IMR-90 (cell line): ENCODE results near the gene ADAMTSL1. TPM values are rescaled to one million over a fixed set of nuclear protein-coding genes. Genes with fewer than 3 reads are reported as not detected.

Experiments used
- ATAC-seq: fragments of 200-7000 bp; cut with Tn5 transposase; 2 replicates; pipeline ENCODE4 v1.9.1; 2020; ENCODE audit warnings: low read depth, mild to moderate bottlenecking, moderate library complexity
- BruUV-seq: library from RNA; stranded (reverse); fragments of 400-500 nt; replicated peaks from 2 replicates; lab custom pipeline; 2021; lab: Mats Ljungman, UMichigan
- CTCF ChIA-PET: fragments of 300-600 bp; formaldehyde crosslinking; extraction: SDS; loops from one replicate; lab custom pipeline; 2021; ENCODE audit warnings: antibody characterized with exemption; lab: Yijun Ruan, JAX
- POLR2A ChIA-PET: fragments of 300-600 bp; sonication (Branson Sonifier 250); formaldehyde crosslinking; loops from one replicate; lab custom pipeline; 2022; ENCODE audit warnings: antibody characterized with exemption; ENCODE audit not compliant: unreplicated experiment; lab: Charles Lee
- DNase-seq: peaks from one replicate; pipeline ENCODE4 v3.0.0; 2013
- H2AFZ ChIP-seq: replicated peaks from 2 replicates; pipeline ENCODE3; 2013; ENCODE audit warnings: low read length, mild to moderate bottlenecking; ENCODE audit not compliant: poor library complexity
- H2AK5ac ChIP-seq: 2 replicates; pipeline ENCODE4 v1.6.1; 2013; ENCODE audit warnings: low read depth, low read length, inconsistent platforms
- H2AK9ac ChIP-seq: replicated peaks from 2 replicates; pipeline ENCODE3; 2013; ENCODE audit warnings: mild to moderate bottlenecking, low read depth, low read length, moderate library complexity; ENCODE audit not compliant: poor library complexity
- H2BK120ac ChIP-seq: 2 replicates; pipeline ENCODE4 v1.6.1; 2013; ENCODE audit warnings: low read depth, low read length, inconsistent platforms
- H2BK15ac ChIP-seq: 3 replicates; pipeline ENCODE4 v1.6.1; 2013; ENCODE audit warnings: low read depth, low read length, inconsistent platforms
- H2BK20ac ChIP-seq: 2 replicates; pipeline ENCODE4 v1.6.1; 2013; ENCODE audit warnings: low read depth, mild to moderate bottlenecking, inconsistent platforms, low read length, moderate library complexity
- H2BK5ac ChIP-seq: 2 replicates; pipeline ENCODE4 v1.6.1; 2013; ENCODE audit warnings: mild to moderate bottlenecking, low read depth, low read length, inconsistent platforms; ENCODE audit not compliant: poor library complexity, severe bottlenecking
- H3K14ac ChIP-seq: replicated peaks from 2 replicates; pipeline ENCODE4 v1.6.1; 2013; ENCODE audit warnings: low read depth, low read length, inconsistent platforms
- H3K18ac ChIP-seq: 2 replicates; pipeline ENCODE4 v1.6.1; 2013; ENCODE audit warnings: low read depth, low read length, control low read depth
- H3K23ac ChIP-seq: 2 replicates; pipeline ENCODE4 v1.6.1; 2013; ENCODE audit warnings: low read depth, low read length, inconsistent platforms
- H3K27ac ChIP-seq: 2 replicates; pipeline ENCODE4 v1.5.1; 2013; ENCODE audit warnings: mild to moderate bottlenecking, control low read depth, low read length; ENCODE audit not compliant: insufficient read depth
- H3K27me3 ChIP-seq: 2 replicates; pipeline ENCODE4 v1.6.1; 2013; ENCODE audit warnings: low read length; ENCODE audit not compliant: control insufficient read depth, insufficient read depth
- H3K36me3 ChIP-seq: 2 replicates; pipeline ENCODE4 v1.6.1; 2013; ENCODE audit warnings: low read length, mixed read lengths; ENCODE audit not compliant: control insufficient read depth, insufficient read depth
- H3K4ac ChIP-seq: 2 replicates; pipeline ENCODE4 v1.6.1; 2013; ENCODE audit warnings: low read depth, low read length, inconsistent platforms
- H3K4me1 ChIP-seq: 2 replicates; pipeline ENCODE4 v1.6.1; 2013; ENCODE audit warnings: low read length, mixed read lengths; ENCODE audit not compliant: control insufficient read depth, insufficient read depth
- H3K4me2 ChIP-seq: 2 replicates; pipeline ENCODE4 v1.6.1; 2013; ENCODE audit warnings: low read depth, mild to moderate bottlenecking, control low read depth, low read length, moderate library complexity
- H3K4me3 ChIP-seq: 2 replicates; pipeline ENCODE4 v1.5.1; 2013; ENCODE audit warnings: low read depth, mild to moderate bottlenecking, control low read depth, low read length, moderate library complexity; ENCODE audit not compliant: insufficient read depth
- H3K56ac ChIP-seq: 2 replicates; pipeline ENCODE4 v1.6.1; 2013; ENCODE audit warnings: low read length, inconsistent platforms; ENCODE audit not compliant: insufficient read depth; ENCODE audit errors: extremely low read depth
- H3K79me1 ChIP-seq, 2 experiments: 2 replicates each; pipeline ENCODE4 v1.6.1; 2013; ENCODE audit warnings: low read length in 2 of 2, inconsistent platforms in 1 of 2, low read depth in 1 of 2
- H3K9ac ChIP-seq: 2 replicates; pipeline ENCODE4 v1.6.1; 2013; ENCODE audit warnings: low read depth, low read length, control low read depth
- H3K9me1 ChIP-seq: 2 replicates; pipeline ENCODE4 v1.6.1; 2013; ENCODE audit warnings: low read length, inconsistent platforms; ENCODE audit not compliant: insufficient read depth
- H3K9me3 ChIP-seq: 2 replicates; pipeline ENCODE4 v1.6.1; 2013; ENCODE audit warnings: low read length; ENCODE audit not compliant: control insufficient read depth, insufficient read depth
- H4K20me1 ChIP-seq: 2 replicates; pipeline ENCODE4 v1.6.1; 2013; ENCODE audit warnings: low read length, inconsistent platforms; ENCODE audit not compliant: insufficient read depth
- H4K5ac ChIP-seq: 2 replicates; pipeline ENCODE4 v1.6.1; 2013; ENCODE audit warnings: mild to moderate bottlenecking, low read depth, low read length, control low read depth
- H4K8ac ChIP-seq, 2 experiments: 2 replicates each; pipeline ENCODE4 v1.6.1; 2013; ENCODE audit warnings: low read depth in 2 of 2, low read length in 2 of 2, control low read depth in 1 of 2, inconsistent platforms in 1 of 2
- H4K91ac ChIP-seq: 2 replicates; pipeline ENCODE4 v1.6.1; 2013; ENCODE audit warnings: low read depth, low read length, inconsistent platforms; ENCODE audit not compliant: insufficient read depth
- BHLHE40 ChIP-seq: fragments of 150-350 bp; IDR thresholded peaks from 2 replicates; pipeline ENCODE4 v1.6.1; 2016; ENCODE audit warnings: mild to moderate bottlenecking, low read depth, low read length
- CEBPB ChIP-seq: IDR thresholded peaks from 2 replicates; pipeline ENCODE4 v1.6.1; 2012; ENCODE audit warnings: low read depth, low read length, improper control_type of control experiment
- CHD1 ChIP-seq: IDR thresholded peaks from 2 replicates; pipeline ENCODE4 v1.6.1; 2012; ENCODE audit warnings: low read depth, low read length, improper control_type of control experiment
- ELK1 ChIP-seq: fragments of 150-350 bp; IDR thresholded peaks from 2 replicates; pipeline ENCODE4 v1.6.1; 2016; ENCODE audit warnings: low read depth, mild to moderate bottlenecking, low read length, moderate library complexity, borderline replicate concordance
- FOS ChIP-seq: fragments of 150-350 bp; IDR thresholded peaks from 2 replicates; pipeline ENCODE4 v1.6.1; 2016; ENCODE audit warnings: low read depth, low read length
- MAFK ChIP-seq: IDR thresholded peaks from 2 replicates; pipeline ENCODE4 v1.6.1; 2012; ENCODE audit warnings: low read depth, low read length, improper control_type of control experiment
- MAZ ChIP-seq: IDR thresholded peaks from 2 replicates; pipeline ENCODE4 v1.6.1; 2012; ENCODE audit warnings: low read depth, mild to moderate bottlenecking, low read length, improper control_type of control experiment, moderate library complexity, borderline replicate concordance
- MXI1 ChIP-seq: IDR thresholded peaks from 2 replicates; pipeline ENCODE4 v1.6.1; 2012; ENCODE audit warnings: low read depth, mild to moderate bottlenecking, low read length, moderate library complexity, borderline replicate concordance
- NFE2L2 ChIP-seq: fragments of 150-350 bp; IDR thresholded peaks from 2 replicates; pipeline ENCODE4 v1.6.1; 2016; ENCODE audit warnings: low read depth, mild to moderate bottlenecking, low read length
- POLR2A ChIP-seq: IDR thresholded peaks from 2 replicates; pipeline ENCODE4 v1.6.1; 2012; ENCODE audit warnings: mild to moderate bottlenecking, low read depth, low read length
- RAD21 ChIP-seq: IDR thresholded peaks from 2 replicates; pipeline ENCODE4 v1.6.1; 2012; ENCODE audit warnings: low read length, improper control_type of control experiment
- RCOR1 ChIP-seq: IDR thresholded peaks from 2 replicates; pipeline ENCODE4 v1.6.1; 2012; ENCODE audit warnings: mild to moderate bottlenecking, low read length, improper control_type of control experiment; ENCODE audit not compliant: insufficient replicate concordance
- RFX5 ChIP-seq: IDR thresholded peaks from 2 replicates; pipeline ENCODE4 v1.8.0; 2012; ENCODE audit warnings: low read depth, mild to moderate bottlenecking, low read length, moderate library complexity
- WGBS, 2 experiments: methylation state at CpG; one replicate each; pipeline versions ENCODE4 v1.1.5 to v1.1.7; 2013; ENCODE audit warnings: missing lambda C conversion rate in 2 of 2; ENCODE audit not compliant: insufficient read length in 1 of 2; ENCODE audit errors: extremely low coverage in 2 of 2; 5-methylcytosine and 5-hydroxymethylcytosine counted together
- dilution Hi-C: fragments of 300-500 bp; cut with HindIII; formaldehyde crosslinking; loops from one replicate; pipeline ENCODE4 v1.14.3; 2018; ENCODE audit warnings: low sequenced_read_pairs; ENCODE audit not compliant: unreplicated experiment
- in situ Hi-C: fragments of 300-500 bp; cut with MboI; formaldehyde crosslinking; loops from 3 replicates; pipeline ENCODE4 v1.14.3; 2019; ENCODE audit warnings: low sequenced_read_pairs, inconsistent platforms, mixed read lengths
- intact Hi-C: fragments of 100-400 bp; cut with micrococcal nuclease; formaldehyde crosslinking; loops from 2 replicates; pipeline ENCODE4 v1.10.0; 2022
- polyA plus RNA-seq, 3 experiments: library from polyadenylated mRNA; depleted of rRNA; stranded (reverse); fragments of >200 nt; gene quantifications; 2 replicates each; pipeline ENCODE4 v1.2.3, GENCODE V29; 2012; ENCODE audit warnings: low replicate concordance in 1 of 3
- total RNA-seq: library from RNA; depleted of rRNA; stranded (reverse); fragments of >200 nt; gene quantifications from 2 replicates; pipeline ENCODE4 v1.2.3, GENCODE V29; 2012
- TF ChIP-seq, protein P1 (sequence below): fragments of 150-350 bp; IDR thresholded peaks from 2 replicates; pipeline ENCODE4 v1.6.1; 2017; ENCODE audit warnings: mild to moderate bottlenecking, antibody characterized with exemption, low read length, low read depth
- TF ChIP-seq, protein P2 (sequence below): conservative IDR thresholded peaks from 2 replicates; pipeline ENCODE4 v1.5.1; 2012; ENCODE audit warnings: mild to moderate bottlenecking, low read depth, low read length, improper control_type of control experiment

ADAMTSL1 gene
- total and polyA plus RNA-seq, 2 of the 4 experiments (the other 2 are of a cell fraction), result 38.2 to 62.2 TPM

- intact Hi-C loops (no loop called here), in situ Hi-C loops (no loop called here), dilution Hi-C loops (no loop called here)
- H3K4me1 ChIP-seq, result no peaks in the 10 kb centered on the region
- DNase-seq (no peak), ATAC-seq (no peak)
- no peak overlapping the region for H3K18ac ChIP-seq
- H3K4me3 ChIP-seq, result no peak overlapping the region
- H3K79me1 ChIP-seq, result no peaks in the 10 kb centered on the region
- ChIA-PET CTCF (interaction anchor here (0.6 to 1.1 kb wide), 2 partner anchors 10 to 24 kb away, joined by 3 to 4 read pairs; no protein-coding TSS in a partner anchor), POLR2A (interaction anchor here (0.6 kb wide), 1 partner anchor 42 kb away, joined by 15 read pairs; no protein-coding TSS in a partner anchor)
- no peak overlapping the region for H2AK5ac ChIP-seq
- H3K36me3 ChIP-seq, result no peaks in the 10 kb centered on the region
- peaks cover 15% of the 10 kb centered on the region for H3K27me3 ChIP-seq
- BruUV-seq, result no TSS peak
- no peak overlapping the region for H2AFZ ChIP-seq
- no peak overlapping the region for H3K27ac ChIP-seq
- H2BK120ac ChIP-seq, result no peak overlapping the region
- H2AK9ac ChIP-seq, result no peak overlapping the region
- H3K9me3 ChIP-seq, result no peaks in the 10 kb centered on the region
- no peak overlapping the region for H3K9ac ChIP-seq
- no peak overlapping the region for H2BK15ac ChIP-seq
- no peak overlapping the region for H4K8ac ChIP-seq
- no peak overlapping the region for H3K56ac ChIP-seq
- no peak overlapping the region for H4K91ac ChIP-seq
- H2BK20ac ChIP-seq, result no peak overlapping the region
- no peak overlapping the region for H3K14ac ChIP-seq
- H3K4me2 ChIP-seq, result no peak overlapping the region
- no peak overlapping the region for H3K4ac ChIP-seq
- no peaks in the 10 kb centered on the region for H3K9me1 ChIP-seq
- H4K5ac ChIP-seq, result no peak overlapping the region
- H4K20me1 ChIP-seq, result no peaks in the 10 kb centered on the region
- no peak overlapping the region for H3K23ac ChIP-seq
- no peak overlapping the region for H2BK5ac ChIP-seq
- WGBS, 2 experiments, result no CpG with 5 or more reads among the region's 7 CpGs
- no peak for TF ChIP-seq RCOR1
- TF ChIP-seq, protein P1, sequence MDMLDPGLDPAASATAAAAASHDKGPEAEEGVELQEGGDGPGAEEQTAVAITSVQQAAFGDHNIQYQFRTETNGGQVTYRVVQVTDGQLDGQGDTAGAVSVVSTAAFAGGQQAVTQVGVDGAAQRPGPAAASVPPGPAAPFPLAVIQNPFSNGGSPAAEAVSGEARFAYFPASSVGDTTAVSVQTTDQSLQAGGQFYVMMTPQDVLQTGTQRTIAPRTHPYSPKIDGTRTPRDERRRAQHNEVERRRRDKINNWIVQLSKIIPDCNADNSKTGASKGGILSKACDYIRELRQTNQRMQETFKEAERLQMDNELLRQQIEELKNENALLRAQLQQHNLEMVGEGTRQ, result no peak
- no peak for TF ChIP-seq FOS
- TF ChIP-seq BHLHE40, result no peak
- no peak for TF ChIP-seq ELK1
- no peak for TF ChIP-seq RFX5
- no peak for TF ChIP-seq MAZ
- TF ChIP-seq CHD1, result no peak
- TF ChIP-seq, protein P2, sequence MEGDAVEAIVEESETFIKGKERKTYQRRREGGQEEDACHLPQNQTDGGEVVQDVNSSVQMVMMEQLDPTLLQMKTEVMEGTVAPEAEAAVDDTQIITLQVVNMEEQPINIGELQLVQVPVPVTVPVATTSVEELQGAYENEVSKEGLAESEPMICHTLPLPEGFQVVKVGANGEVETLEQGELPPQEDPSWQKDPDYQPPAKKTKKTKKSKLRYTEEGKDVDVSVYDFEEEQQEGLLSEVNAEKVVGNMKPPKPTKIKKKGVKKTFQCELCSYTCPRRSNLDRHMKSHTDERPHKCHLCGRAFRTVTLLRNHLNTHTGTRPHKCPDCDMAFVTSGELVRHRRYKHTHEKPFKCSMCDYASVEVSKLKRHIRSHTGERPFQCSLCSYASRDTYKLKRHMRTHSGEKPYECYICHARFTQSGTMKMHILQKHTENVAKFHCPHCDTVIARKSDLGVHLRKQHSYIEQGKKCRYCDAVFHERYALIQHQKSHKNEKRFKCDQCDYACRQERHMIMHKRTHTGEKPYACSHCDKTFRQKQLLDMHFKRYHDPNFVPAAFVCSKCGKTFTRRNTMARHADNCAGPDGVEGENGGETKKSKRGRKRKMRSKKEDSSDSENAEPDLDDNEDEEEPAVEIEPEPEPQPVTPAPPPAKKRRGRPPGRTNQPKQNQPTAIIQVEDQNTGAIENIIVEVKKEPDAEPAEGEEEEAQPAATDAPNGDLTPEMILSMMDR, result no peak
- no peak for TF ChIP-seq CEBPB
- no peak for TF ChIP-seq POLR2A
- no peak for TF ChIP-seq RAD21
- no peak for TF ChIP-seq MAFK
- no peak for TF ChIP-seq MXI1
- TF ChIP-seq NFE2L2, result no peak
Measured at GRCh38 chr9:18936094-18936871, 462.3 kb downstream of the ADAMTSL1 start.
